C4-2B (cell line): ENCODE results near the gene POU6F2.

Source experiments
- H3K27ac ChIP-seq: fragments of 450-650 bp; 2 replicates; pipeline ENCODE4 v1.5.1; 2017
- ZFX ChIP-seq: fragments of 450-650 bp; IDR thresholded peaks from 2 replicates; pipeline ENCODE4 v1.6.1; 2017
- TF ChIP-seq, protein P1 (sequence below): fragments of 450-650 bp; conservative IDR thresholded peaks from 2 replicates; pipeline ENCODE4 v1.5.1; 2017; ENCODE audit warnings: mild to moderate bottlenecking

The POU6F2 gene

DNA sequence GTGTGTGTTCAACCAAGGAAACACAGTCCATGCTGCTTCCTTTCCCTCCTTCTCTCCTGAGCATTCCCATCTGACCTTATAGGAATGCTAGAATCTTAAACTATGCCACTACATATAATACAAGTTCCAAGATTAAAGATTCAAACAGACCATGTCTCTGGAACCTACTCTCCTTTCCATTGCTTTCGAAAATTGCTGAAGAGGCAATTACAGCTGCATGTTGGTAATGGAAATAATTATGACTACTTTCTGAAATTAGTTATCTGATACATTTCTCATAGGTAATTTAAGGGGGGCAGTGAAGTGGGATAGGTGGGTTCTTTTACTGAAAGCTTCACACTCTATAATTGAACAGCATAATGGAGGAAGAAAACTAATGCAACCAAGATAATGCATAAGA lies 302.6 kb downstream of the POU6F2 start:
- H3K27ac ChIP-seq, result no peak overlapping the region
- TF ChIP-seq, protein P1, sequence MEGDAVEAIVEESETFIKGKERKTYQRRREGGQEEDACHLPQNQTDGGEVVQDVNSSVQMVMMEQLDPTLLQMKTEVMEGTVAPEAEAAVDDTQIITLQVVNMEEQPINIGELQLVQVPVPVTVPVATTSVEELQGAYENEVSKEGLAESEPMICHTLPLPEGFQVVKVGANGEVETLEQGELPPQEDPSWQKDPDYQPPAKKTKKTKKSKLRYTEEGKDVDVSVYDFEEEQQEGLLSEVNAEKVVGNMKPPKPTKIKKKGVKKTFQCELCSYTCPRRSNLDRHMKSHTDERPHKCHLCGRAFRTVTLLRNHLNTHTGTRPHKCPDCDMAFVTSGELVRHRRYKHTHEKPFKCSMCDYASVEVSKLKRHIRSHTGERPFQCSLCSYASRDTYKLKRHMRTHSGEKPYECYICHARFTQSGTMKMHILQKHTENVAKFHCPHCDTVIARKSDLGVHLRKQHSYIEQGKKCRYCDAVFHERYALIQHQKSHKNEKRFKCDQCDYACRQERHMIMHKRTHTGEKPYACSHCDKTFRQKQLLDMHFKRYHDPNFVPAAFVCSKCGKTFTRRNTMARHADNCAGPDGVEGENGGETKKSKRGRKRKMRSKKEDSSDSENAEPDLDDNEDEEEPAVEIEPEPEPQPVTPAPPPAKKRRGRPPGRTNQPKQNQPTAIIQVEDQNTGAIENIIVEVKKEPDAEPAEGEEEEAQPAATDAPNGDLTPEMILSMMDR, result no peak
- TF ChIP-seq ZFX, result no peak

DNA sequence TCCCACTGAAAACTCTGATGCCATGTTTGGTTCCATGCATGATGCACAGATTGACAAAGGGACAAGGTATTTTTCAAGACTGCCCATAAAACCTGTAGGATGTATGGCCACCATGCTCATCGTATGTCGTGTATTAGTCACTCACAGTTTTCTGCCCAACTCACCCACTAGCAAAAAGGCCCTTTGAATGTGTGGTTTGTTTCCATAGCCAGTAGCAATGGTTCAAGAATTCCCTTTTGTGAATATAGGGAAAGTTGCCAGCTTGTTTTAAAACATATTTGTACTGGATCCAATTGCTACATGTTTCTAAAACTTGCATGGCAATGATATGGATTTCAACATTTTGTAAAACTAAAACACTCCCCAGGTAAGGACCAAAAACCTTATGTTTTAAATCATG lies 307.5 kb downstream of the POU6F2 start:
- no peak for TF ChIP-seq ZFX
- TF ChIP-seq, protein P1, result no peak
- no peak overlapping the region for H3K27ac ChIP-seq

DNA sequence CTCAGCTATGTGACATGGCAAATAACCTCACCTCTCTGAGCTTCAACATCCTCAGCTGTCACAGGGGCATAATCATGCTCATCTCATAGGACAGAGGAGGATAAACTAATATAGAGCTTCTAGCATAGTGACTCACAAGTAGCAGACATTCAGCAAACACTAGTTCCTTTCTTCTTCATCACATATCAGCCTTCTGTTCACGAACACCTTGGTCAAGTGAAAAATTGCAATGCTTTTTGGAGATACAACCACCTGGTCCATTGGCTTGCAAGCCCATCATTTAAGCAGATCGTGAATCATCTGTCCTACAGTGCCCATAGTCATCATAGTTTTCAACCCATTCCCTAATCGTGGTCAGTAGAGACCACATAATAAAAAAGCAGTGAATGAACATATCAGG lies 310.6 kb downstream of the POU6F2 start:
- no peak overlapping the region for H3K27ac ChIP-seq
- TF ChIP-seq, protein P1, result no peak
- TF ChIP-seq ZFX, result no peak

DNA sequence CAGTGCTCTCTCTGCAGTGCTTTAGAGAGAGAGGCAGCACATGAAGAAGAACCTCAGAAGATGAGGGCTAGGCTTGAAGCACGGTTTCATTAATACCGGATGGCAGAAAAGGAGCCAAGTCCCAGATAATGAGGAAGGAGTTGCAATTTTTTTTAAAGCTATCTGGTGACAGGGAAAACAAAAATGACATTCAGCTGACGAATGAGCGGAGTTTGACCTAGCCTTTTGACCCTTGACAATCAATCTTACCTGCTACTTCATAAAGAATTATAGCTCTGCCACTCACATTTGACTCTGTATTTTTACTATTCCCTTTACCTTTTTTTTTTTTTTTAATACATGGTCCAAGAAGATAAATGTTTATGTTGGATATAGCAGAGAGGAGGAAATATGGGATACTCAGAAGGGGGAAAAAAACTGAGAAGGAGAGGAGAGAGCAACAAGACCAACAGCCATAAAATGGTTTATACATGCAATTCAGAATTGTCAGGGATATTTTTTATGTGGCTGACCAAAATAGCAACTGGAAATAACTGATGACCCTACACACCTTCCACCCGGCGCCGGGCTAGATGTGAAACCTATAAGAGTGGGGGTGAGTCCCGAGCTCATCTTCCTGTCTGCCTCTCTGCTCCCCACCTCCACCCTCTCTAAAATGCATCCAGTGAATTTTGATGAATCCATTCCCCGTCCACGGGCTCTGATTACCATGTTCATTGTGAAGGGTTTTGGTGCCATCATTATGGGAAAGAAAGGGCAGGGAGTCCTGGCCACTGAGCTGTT lies 314.1 kb downstream of the POU6F2 start:
- no peak for TF ChIP-seq ZFX
- TF ChIP-seq, protein P1, result no peak
- no peak overlapping the region for H3K27ac ChIP-seq

DNA sequence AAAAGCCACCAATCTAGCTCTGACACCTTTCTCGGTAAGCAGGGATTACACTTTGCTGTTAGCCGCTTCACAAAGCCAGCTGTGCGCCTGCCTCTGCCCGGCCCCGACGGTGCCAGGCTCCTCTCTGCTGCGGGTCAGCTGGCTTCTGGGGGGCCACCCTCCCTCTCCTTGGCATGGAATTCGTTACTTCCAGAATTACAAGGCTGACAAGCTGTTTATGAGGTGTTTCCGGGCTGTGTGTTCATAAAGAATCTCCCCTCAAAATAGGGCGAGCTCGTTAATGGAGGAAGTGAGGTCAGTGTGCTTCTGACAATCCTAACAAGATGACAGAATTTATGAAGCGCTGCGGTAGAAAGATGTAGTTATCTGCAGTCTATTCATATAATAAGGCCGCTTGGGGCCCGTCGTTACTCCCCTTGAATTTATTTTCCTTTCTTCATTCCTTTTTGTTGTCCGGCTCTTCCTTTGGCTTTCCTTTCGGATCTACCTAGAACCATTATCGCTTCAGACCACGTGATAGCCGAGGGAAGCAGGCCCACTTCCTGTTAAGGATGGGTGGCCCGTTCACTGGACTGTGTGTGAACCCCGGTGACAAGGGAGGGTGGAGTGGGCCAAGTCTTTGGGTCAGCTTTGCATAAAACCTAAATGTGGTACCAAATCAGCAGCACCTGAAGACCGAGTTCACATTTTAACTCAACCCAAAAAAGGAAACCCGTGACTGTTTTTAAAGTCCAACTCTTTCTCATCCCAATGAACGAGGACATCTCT lies 315.5 kb downstream of the POU6F2 start:
- TF ChIP-seq, protein P1, result no peak
- TF ChIP-seq ZFX, result no peak
- H3K27ac ChIP-seq, result no peak overlapping the region

DNA sequence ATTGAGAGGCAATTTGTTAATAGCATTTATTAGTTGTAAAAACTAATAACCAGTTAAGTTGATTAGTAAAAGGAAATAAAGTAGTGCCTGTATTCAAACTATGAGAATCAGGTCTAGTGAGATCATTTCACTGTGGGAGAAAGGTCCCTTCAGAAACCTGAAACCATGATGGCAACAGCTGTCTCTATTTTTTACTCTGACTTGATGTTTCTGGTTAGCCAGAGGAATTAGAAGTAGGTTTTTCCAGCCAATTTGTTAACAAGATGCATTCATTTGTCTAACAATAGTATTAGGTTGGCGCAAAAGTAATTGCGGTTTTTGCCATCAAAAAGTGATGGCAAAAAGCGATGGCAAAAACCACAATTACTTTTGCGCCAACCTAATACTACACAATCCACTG lies 316.3 kb downstream of the POU6F2 start:
- no peak overlapping the region for H3K27ac ChIP-seq
- TF ChIP-seq ZFX, result no peak
- TF ChIP-seq, protein P1, result no peak

DNA sequence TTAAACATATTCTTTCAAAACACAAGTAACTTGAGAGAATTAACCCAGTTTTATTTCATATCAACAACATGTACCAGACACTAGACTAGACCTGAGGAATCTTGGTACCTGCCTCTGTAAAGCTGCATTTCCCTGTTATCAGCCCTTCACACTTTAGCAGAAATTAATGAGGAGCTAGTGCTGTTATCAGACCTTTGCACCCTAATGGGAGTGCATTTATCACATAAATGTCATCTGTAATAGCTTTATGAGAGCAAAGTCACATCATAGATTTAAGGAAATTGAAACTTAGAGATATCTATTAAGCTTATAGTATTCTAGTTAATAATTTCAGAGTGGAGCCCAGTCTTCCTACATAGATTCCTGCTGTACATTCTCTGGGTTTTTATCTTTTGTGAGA lies 318.1 kb downstream of the POU6F2 start:
- no peak for TF ChIP-seq ZFX
- TF ChIP-seq, protein P1, result no peak
- H3K27ac ChIP-seq, result no peak overlapping the region
